Measurements from ENCODE around the gene UBA52.
"Not testable (repeated sequence)": the region's sequence is repeated elsewhere in the genome, so short reads cannot be mapped to it uniquely, and the experiment has no call there.

UBA52 gene

DNA sequence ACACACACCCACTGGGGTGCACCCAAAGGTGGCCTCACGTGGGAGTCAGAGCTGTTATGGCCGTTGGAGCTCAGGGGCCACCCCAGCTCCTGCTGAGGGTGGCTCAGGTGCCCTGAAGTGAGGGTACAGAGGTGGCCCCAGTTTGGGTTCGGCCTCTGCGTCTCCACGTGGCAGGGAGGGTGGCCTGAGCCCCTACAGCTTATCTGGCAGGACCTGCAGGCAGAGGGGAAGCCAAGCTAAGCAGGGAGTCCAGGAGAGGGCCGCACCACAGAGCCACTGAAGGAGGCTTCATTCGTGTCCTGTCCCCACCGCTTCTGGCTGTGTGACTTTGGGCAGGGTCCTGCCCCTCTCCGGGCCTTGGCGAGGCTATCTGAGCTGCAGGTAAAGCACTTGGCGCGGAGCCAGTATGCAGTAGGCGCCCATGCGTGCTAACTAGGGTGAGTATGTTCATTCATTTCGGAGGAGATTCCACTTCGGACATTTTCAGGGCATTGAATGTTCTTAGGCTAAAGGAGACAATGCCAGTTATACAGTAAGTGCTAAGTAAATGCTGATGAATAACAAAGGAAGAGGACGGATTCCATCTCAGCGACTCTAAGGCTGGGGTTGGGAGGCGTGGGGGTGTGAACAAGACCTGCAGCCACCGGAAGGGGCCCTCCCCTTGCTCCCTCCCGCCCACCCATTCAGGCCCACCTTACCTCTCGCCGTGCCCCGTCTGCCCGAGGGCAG lies 21.9 kb downstream of the UBA52 start:
- no peak for DNase-seq

DNA sequence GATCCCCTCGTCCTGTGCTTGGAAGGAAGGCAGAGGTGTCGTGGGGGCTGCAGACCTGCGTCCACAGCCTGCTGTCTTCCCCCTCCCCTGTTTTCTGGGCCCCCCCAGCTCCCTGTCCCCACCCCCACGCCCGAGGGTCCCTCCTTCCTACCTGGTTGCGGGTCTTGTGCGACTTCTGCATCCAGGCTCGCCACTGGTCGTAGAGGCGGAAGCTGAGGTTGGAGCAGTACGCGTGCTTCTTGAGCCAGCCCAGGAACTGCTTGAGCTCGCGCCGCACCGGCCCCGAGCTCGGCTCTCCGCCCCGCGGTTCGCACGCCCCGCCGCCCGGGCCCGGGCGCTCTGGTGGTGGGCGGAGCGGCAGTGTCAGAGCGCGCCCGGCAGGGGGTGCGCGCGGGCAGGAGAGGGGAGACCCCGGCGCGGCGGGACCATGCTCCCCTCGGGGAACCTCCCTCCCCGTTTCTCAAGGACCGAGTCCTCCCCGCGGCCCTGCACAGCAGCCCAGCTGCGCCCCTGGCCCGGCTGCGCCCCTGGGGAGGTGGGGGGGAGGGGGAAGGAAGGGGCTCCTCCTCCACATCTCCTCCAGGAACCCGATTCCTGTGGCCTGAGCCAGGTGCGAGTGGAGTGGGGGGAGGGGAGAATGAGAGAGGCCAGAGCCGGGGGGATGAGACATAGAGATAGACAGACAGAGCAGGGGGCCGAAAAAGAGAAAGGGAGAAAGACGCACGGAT lies 22.6 kb downstream of the UBA52 start:
- peak; percentile 62 for DNase-seq

DNA sequence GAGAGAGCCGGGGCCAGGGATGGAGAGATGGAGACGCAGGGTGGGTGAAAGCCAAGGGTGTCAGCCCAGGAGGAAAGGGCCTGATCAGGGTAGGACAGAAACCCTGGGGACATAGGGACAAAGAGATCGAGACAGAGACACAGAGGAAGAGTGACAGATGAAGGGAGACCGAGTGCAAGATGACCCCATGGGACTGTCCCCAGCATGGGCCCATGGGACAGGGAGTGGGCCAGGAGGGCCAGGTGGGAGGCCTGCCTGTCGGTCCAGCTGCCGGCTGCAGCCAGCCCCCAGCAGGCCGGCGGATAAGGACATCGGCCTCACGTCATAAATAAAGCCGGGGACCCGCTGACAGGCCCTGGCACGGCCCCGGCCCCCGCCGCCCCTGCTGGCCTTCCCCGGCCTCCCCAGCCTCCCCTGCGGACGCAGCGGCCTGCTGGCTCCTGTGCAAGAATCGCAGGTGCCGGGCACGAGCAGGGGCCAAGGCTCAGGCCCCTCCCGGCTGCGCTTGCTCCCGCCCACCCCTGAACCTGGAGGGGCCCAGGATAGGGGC lies 23.2 kb downstream of the UBA52 start:
- no peak for DNase-seq

DNA sequence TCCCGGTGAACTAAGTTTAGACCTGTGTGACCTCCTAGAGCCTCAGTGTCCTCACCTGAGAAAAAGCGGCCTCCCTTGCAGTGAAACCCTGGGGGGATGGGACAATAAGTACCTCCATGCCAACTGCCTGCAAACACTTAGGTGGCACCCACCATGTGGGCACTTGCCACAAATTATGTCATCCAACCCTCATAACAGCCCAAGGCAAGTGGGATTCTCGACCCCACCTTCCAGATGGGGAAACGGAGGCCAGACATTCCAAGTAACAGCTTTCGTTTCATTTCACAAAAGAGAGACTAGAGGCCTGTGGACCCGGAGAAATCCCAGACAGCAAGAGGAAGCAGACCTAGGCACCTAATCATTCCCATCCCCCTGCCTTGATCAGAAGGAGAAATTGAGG lies 23.8 kb downstream of the UBA52 start:
- no peak for DNase-seq

DNA sequence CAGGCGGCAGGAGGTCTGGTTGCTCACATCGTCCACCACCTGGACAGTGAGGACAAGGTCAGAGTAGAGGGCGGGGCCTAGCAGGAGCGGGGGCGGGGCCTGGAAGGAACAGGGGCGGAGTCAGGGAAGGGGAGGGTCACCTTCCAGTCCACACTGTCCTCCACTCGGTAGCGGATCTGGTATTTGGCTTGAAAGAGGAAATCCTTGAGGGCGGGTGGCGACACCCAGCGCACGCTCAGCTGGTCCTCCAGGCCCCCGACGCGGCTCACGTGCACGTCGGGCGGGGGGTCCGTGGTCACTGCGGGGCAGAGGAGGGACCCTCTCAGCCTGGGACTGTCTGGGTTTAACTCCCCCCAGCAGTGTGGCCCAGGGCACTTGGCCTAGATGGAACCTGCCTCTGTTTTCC lies 25.1 kb downstream of the UBA52 start:
- peak; percentile 12 for DNase-seq

DNA sequence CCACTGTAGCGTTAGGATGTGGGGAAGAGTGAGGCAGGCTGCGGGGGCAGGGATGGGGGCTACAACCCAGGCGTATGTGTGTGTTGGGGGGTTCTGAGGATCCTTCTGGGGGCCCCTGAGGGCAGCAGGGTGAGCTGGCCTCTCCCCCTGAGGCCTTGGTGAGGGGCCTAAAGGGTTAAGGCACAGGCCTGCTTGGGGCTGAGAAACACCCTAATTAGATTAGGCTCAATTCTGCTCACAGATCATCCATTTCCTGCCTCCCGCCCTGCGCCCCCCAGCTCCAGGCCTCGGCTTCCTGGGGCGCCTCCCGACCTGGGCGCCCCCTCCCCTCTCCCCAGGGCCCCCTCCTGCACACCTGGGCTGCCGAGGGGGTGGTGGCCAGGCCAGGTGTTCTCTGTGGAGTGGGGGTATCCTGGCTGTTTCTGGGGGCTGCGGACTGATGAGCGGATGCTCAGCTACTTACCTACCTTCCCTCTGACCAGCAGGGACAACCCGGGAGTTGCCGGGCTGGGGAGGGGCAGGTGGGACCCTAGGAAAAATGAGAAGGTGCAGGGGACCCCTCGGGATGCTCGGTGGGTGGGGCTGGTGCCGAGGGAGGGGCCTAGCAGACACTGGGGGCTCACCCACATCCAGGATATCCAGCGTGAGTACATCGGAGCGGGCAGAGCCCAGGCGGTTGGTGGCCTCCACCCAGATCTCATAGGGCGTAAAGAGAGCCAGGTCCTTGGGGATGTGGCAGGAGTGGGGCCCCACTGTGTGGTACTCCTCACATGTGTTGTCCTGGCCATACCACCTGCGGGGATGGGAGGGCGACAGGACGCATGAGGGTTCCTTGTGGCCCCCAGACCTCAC lies 26.4 kb downstream of the UBA52 start:
- no peak for DNase-seq

DNA sequence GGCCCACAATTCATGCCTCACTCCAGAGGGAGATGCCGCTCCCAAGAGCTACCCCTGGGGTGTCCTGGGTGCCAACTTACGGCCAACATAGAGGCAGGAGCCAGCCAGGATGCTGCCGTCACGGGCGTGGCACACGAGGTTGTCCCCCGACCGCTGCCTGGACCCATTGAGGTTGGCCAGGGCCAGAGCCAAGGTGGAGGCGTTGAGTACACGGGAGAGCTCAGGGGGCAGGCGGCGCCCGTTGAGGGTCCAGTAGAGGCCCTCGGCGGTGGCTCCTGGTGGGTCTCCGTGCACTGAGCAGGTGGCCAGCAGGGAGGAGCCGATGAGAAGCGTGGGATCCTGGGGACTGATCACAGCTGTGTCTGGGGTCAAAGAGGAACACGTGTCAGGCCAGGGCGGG lies 27.8 kb downstream of the UBA52 start:
- DNase-seq, result no peak

DNA sequence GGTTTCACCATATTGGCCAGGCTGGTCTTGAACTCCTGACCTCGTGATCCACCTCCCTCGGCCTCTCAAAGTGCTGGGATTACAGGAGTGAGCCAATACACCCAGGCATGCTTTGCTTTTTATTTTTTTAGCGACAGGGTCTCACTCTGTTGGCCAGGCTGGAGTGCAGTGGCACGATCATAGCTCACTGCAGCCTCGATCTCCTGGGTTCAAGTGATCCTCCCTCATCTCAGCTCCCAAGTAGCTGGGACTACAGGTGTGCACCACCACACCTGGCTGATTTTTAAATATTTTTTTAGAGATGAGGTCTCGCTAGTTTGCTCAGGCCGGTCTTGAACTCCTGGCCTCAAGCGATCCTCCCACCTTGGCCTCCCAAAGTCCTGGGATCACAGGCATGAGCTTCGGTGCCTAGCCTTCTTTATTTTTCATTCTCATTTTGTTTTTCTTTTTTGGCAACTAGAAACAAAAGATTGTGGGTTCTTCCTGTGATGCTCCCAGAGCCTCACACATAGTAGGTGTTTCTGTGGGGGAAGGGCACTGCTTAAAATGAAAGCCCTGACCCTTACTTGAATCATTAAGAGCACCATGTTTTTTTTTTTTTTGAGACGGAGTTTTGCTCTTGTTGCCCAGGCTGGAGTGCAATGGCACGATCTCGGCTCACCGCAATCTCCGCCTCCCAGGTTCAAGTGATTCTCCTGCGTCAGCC lies 29.2 kb downstream of the UBA52 start:
- not testable (repeated sequence) for DNase-seq

DNA sequence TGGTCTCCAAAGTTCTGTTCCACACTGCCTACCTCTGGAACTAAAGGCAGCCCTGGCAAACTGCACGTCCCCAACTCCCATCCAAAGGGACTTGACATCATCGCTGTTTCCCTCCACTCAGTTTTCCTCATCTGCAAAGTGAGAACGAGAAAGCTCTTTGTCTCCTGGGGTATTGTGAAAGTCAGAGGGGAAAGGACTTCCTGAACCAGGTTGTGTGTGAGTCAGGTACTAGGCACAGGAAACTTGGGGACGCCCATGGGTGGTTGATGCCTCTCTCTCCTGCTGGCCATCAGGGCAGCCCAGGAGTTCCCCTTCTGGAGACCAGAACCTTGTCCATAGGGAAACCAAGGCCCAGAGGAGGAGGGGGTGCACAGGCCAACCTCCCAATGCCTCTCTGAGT lies 30.2 kb downstream of the UBA52 start:
- DNase-seq, result no peak

DNA sequence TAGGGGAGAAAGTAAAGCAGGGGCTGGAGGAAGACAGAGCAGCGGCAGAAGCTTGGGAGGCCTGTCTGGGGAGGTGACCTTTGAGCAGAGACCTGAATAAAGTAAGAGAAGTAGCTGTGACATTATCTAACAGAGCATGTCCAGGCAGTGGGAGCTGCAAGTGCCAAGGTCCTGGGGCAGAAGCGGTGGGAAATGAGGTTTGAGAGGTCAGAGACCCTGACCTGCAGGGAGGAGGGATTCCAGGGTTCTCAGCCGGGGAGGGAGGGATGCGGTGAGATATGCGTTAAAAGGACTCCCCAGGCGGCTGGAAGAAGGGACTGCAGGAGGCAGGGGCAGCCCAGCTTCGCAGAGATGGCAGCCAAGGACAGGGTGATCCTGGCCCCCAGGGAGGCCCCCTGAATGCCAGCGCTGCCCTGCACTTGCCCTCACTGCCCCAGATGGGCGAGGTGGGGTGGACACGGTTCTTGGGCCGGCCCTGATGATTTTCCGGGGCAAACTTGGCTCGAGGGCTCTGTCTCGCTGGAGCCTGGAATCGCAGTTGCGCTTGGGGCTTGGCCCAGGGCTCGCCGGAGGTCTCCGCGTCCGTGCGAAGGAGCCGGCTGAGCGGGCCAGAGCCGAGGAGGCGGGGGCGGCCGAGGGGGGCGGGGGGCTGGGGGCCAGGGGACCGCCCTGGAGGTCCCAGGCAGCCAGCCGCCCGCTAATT lies 31.7 kb downstream of the UBA52 start:
- no peak for DNase-seq

DNA sequence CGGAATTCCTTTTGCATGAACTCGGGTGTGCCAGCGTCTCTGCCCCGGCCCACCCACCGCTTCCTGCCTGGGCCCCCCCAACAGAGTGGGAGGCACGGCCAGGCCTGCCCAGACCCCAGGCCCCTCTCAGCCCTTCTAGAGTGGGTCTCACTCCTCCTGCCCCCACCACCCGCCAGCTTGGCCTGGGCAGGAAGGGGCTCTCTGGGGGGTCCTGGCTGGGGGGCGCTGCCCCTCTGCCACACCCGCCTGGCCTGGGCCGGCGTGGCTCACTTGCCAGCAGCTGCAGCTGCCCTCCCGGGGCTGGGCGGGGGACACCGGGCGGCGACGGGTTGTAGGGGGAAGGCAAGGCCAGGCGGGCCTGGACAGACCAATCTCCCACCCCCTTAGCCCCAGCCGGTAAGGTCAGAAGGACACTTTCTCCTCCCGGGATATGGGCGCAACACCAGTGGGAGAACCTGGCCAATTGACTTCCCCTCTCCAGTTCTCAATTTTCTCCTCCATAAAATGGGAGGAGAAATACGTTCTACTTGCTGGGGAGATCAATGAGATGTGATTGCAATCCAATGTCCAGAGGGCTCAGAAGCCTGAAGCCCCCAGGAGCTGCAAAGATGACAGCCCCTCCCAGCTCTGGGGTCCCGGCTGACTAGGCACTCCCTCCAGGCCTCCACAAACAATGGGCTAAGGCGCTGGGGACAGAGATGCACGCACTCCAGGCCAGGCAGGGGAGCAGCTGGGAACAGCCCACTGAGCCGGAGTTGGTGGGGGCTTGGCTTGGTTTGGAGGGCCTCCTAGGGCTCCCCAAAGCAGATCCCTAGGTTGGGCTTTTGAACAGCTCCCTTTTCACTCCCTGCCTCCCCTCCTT lies 32.5 kb downstream of the UBA52 start:
- DNase-seq, result no peak

DNA sequence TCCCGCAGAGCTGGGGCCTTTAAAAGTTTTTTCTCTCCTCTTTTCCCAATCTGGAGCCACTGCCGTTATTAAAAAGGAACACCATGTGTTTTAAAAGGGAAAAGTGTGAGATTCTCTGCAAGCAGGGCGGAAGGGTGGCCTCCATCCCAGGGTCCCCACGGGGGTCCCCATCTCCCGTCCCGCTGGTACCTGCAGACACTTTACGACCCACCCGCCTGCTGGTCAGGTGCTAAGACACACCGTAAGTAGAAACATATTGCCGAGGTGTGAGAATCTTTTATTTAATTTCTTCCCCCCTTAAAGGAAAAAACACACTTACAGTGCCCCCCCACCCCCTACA lies 33.1 kb downstream of the UBA52 start:
- DNase-seq, result no peak

DNA sequence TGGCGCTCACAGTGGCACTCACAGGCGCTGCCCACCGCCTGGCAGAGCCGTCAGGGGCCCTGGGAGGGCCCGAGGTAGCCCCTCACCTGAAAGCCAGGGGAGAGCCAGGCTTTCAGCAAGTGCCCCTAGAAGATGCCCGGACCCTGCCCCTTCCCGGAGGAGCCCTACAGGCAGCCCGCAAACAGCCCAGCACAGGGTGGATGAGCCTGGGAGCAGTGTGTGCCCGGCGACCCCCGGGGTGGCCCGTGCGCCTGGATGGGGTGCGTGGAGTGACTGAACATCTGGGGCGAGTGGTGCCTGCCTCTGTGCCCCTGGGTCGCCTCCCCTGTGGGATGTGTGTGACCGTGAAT lies 33.5 kb downstream of the UBA52 start:
- no peak for DNase-seq

DNA sequence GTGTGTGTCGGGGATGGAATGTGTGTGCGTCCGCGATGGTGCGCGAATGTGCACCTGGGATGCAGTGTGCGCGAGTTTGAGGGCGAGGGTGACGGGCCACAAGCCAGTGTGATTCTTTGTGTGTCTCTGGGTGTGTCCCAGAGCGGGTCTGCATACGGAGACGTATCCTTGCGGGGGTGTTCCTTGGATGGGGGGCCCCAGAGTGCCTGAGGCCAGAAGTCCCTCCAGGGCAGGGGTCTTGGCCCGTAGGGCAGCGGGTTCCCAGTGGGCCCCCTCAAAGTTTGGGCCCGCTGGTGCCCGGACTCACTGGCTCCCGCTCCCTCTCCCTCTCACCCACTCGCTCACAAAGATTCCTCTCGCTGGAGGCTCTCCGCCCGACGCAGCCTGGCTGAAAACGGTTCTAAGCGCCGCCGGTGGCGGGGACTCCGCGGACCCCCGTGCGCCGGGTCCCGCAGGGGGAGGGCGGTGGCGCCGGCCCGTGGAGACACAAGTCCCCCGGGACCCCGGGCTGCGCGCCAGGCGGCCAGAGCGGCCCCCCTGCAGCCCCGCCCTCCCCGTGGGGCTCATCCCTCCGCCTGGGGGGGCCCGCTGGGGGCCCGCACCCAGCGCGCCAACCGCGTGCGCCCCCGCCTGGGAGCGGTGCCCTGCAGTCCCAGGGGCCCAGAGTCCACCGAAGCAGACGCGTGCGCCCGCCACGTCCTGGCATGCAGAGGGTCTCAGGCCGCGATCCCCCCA lies 34.1 kb downstream of the UBA52 start:
- no peak for DNase-seq

DNA sequence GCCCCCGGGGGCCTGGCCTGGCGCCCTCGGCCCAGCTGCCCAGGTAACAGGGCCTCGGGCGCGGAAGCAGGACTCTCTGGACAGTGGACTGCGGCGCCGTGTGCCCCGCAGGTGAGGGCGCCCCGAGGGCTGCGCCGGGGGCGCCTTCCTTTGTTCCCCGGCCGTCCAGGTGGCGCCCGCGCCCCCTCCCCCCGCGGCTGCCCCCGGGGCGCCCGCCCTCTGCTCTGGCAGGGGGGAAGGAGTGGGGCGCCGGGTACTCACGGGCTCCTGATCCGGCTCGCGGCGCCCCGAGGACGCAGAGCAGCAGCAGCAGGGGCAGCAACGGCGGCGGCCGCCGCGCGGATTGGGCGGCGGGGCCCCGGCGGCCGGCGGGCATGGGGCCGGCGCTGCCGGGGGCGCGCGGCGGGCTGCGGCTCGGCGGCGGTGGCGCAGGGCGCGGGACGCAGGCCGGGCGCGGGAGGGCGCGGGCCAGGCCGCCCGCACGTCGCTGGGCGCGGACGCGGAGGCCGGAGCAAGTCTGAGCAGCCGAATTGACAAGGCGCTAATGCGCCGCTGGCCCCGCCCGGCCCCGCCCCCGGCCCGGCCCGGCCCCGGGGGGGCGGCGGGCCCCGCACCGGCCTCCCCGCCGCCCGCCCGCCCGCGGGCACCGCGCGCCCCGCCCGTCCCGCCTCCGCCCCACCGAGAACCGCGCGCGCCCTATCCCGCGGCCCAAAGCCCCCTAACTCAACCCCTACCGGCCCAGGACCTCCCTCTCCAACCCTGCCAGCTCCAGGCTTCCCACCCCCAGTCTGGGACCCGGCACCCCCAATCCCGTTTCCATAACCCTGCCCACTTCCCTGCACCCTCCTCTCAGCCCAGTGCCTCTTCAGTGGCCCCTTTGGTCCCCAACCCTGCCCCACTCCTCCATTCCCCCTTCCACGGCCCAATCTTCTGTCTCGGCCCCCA lies 34.9 kb downstream of the UBA52 start, which contains the start of gene CRLF1:
TSS of gene CRLF1 (minus strand) at position 519 of the 945 bp plus-strand sequence. CDS start at position 376, 143 bp downstream.
- no peak for DNase-seq

DNA sequence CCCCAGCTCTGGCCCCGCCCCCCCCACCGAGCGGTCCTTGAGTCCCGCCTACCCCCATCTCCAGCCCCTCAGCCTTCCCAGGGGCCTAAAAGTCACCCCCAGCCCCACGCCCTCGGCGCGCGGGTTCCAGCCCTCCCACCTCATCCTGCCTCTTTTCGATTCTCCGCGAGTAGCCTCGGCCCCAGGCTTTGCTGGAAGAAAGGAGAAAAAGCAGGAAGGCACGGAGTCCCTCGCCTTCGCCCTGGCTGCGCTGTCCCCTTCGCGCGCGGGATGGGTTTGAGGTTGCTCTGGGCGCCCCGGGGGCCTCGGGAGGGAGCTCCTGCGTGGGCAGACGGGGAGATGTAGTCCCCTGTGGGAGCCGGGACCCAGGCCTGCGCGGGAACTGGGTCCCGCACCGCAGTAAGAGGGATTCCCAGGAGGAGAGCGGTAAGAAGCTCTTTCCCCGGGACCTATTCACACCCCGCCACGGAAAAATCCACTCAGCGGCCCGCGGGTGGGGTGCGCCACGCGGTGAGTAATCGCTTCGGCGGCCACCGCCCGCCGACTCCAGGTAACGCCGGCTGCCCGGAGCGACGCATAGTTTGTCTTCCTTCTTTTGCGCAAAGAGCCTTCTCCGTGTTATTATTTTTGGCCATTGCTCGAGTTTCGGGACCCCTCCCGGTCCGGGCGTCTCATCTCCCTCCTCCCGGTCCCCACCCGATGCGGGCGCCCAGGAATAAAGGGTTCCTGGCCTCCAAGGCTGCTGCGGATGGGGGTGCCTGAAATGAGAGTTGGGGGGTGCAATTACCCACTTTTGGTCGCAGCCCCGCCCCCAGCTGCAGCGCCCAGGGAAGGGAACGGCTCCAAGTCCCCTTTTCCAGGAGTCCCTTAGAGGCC lies 35.8 kb downstream of the UBA52 start:
- DNase-seq, result no peak

DNA sequence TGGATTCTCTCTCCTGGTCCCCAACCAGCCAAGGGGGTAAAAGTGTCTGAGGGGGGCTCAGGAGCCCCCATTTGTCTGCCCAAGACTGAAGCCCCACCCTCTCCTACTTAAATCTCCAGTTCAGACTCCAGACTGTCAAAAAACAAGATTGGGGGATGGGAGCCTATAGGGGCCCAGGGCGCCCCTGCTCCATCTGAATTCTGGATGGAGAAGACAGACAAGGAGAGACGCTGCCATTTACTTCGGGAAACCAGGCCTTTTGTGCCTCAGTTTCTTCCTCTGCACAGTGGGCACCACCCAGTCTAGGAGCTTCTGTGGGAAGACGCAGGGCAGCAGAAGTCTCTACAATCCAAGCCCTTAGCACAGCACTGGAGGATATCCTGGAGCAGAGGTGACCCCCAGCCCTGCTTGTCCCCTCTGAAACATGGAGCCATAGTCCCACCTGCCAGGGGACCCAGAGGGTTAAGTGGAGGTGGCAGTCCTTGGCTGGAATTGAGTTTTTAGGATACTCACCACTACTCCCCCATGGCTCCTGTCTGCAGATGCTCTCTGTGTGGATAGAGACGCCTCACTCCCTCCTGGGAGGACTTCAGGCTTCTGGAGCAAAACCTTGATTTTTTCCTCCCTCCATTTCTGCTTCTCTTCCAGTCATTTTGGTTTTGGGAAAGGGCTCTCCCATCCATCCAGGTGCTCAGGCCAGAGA lies 36.6 kb downstream of the UBA52 start:
- DNase-seq, result no peak

All from NCI-H1092 treated with DMSO at 0.1 percent for 48 hours (cell line).